H54 (cell line): ENCODE data around the gene CFAP43.
A peak's percentile ranks its signal among the peaks of the same experiment; 100 is the strongest.

Experiments
- DNase-seq: peaks from one replicate; pipeline ENCODE4 v3.0.0; 2011; ENCODE audit warnings: low spot score, mixed read lengths; ENCODE audit not compliant: insufficient read length
- FAIRE-seq: peaks from 3 replicates; lab custom pipeline; 2011; peaks lifted over from hg19 to GRCh38; lab: Jason Lieb, UNC
- POLR2A ChIP-seq: IDR thresholded peaks from 2 replicates; pipeline ENCODE4 v1.6.1; 2011; ENCODE audit warnings: low read depth, mild to moderate bottlenecking, low read length

Gene CFAP43

GRCh38 chr10:104121485-104122224 is 110.5 kb downstream of the CFAP43 start, which contains the start of gene SFR1:
Gene SFR1 (plus strand): TSS chr10:104122171. CDS start chr10:104122184, 13 bp downstream.
- DNase-seq (peak; percentile 63), FAIRE-seq (peak; percentile 72)
- TF ChIP-seq POLR2A: peak; percentile 79

- FAIRE-seq: peak; percentile 86
- peak; percentile 45 for DNase-seq
- 0 out of 2 replicates have a peak, but pooled peaks have one; percentile 42 for TF ChIP-seq POLR2A
Observed at GRCh38 chr10:104120903-104121484, 111.2 kb downstream of the CFAP43 start.

- DNase-seq (no peak), FAIRE-seq (no peak)
- TF ChIP-seq POLR2A: no peak
Observed at GRCh38 chr10:104120512-104120902, 111.7 kb downstream of the CFAP43 start.

GRCh38 chr10:104119996-104120395 is 112.2 kb downstream of the CFAP43 start:
- FAIRE-seq: no peak
- no peak for DNase-seq
- TF ChIP-seq POLR2A: no peak

- DNase-seq (no peak), FAIRE-seq (no peak)
- no peak for TF ChIP-seq POLR2A
Observed at GRCh38 chr10:104117839-104118323, 114.3 kb downstream of the CFAP43 start.

- no peak for FAIRE-seq
- no peak for TF ChIP-seq POLR2A
- no peak for DNase-seq
Observed at GRCh38 chr10:104113376-104113956, 118.7 kb downstream of the CFAP43 start.

- DNase-seq: no peak
- peak; percentile 93 for FAIRE-seq
- TF ChIP-seq POLR2A: no peak
Observed at GRCh38 chr10:104109908-104110662, 122.1 kb downstream of the CFAP43 start.

- FAIRE-seq: peak; percentile 11
Observed at GRCh38 chr10:104104926-104105325, 127.2 kb downstream of the CFAP43 start.

GRCh38 chr10:104104418-104104817 is 127.7 kb downstream of the CFAP43 start:
- DNase-seq (no peak), FAIRE-seq (no peak)
- TF ChIP-seq POLR2A: no peak

More at GRCh38 chr10:104104926-104105325, 127.2 kb downstream of the CFAP43 start:
- DNase-seq: no peak
- TF ChIP-seq POLR2A: no peak

GRCh38 chr10:104103956-104104355 is 128.2 kb downstream of the CFAP43 start:
- DNase-seq: no peak
- TF ChIP-seq POLR2A: no peak
- no peak for FAIRE-seq

GRCh38 chr10:104101902-104102301 is 130.3 kb downstream of the CFAP43 start:
- no peak for FAIRE-seq

GRCh38 chr10:104100795-104101194 is 131.4 kb downstream of the CFAP43 start:
- no peak for FAIRE-seq
- no peak for TF ChIP-seq POLR2A
- DNase-seq: no peak

More at GRCh38 chr10:104101902-104102301, 130.3 kb downstream of the CFAP43 start:
- no peak for DNase-seq
- no peak for TF ChIP-seq POLR2A

- DNase-seq (no peak), FAIRE-seq (no peak)
- no peak for TF ChIP-seq POLR2A
Observed at GRCh38 chr10:104099941-104100340, 132.2 kb downstream of the CFAP43 start.
